RPMI8226 (cell line): ENCODE measurements around the gene YPEL3.

Experiments used
- DNase-seq: peaks from one replicate; pipeline ENCODE4 v3.0.0-alpha.2; 2015

YPEL3 gene

DNA sequence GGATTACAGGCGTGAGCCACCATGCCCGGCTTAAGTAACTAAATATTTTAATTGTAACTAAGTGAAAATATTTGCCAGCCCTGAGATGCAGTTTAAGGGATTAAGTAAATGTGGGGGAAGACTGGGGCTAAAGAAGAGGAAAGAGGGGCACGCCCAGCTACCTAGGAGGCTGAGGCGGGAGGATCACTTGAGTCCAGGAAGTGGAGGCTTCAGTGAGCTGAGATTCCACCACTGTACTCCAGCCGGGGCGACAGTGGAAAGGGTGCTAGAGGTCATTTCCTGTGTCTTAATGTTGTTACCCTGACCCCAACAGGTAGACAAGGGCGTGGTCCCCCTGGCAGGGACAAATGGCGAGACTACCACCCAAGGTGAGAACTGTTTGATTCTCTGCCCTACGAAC is 27.7 kb downstream of the YPEL3 start:
- no peak for DNase-seq

GRCh38 chr16:30067584-30067916 is 28.5 kb downstream of the YPEL3 start:
- DNase-seq, result no peak

DNA sequence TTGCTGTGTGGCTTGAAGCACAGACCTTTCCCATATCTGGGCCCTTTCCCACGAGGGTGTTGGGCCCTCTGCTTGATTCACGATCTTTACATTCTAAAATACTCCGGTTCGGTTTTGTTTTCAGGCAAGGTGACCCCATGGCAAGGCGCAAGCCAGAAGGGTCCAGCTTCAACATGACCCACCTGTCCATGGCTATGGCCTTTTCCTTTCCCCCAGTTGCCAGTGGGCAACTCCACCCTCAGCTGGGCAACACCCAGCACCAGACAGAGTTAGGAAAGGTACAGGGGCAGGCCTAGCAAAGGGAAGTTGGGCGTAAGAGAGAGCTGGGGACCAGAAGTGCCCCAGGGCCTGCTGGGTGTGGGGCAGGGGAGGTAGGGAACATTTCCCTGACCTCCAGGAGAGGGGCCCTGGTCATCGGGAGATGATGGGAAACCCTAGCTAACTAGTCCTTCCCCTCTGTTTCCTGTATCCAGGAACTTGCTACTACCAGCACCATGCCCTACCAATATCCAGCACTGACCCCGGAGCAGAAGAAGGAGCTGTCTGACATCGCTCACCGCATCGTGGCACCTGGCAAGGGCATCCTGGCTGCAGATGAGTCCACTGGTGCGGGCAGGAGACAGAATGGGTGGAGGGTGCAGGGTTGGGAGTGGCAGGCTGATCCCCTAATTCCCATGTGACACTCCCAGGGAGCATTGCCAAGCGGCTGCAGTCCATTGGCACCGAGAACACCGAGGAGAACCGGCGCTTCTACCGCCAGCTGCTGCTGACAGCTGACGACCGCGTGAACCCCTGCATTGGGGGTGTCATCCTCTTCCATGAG is 29.0 kb downstream of the YPEL3 start:
- DNase-seq, result no peak

DNA sequence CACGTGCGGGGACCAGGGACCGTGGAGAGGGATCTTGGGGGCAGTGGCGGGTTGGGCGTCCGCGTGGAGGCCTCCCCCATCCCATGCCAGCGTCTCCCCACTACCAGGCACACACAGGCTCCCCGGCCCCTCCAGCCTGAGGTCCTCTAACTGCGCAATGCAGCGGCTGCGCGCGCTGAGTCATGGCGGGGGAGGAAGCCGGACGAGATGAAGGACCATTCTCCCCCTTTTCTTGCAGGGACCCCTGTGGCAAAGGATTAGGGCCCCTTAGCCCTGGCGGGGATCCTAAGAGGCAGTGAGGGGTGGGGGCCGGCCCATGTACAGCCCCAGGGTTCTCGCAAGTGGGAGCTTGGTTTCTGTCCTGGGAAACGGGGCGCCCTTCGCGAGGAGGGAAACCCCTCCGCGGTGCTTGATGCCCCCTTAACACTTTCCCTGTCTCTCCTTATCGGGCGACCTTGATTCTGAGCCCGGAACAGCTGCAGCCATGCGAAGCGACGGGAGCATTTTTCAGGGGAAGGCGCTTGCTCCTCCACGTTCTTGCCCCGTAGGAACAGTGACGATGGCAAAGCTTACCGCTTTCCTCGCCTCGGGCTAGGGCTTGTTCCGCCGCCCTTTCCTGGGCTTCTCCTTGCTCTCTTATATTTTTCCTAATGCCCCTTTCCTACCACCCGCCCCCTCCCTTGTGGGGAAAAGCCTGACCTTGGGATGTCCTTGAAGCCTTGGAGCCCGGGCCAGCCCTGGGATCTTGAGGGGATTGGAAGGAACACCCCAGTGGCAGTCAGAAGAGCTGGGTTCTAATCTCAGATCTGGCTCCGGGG is 29.9 kb downstream of the YPEL3 start:
- peak; percentile 44 for DNase-seq

- peak; percentile 99 for DNase-seq
Observed at GRCh38 chr16:30065102-30065942, 30.7 kb downstream of the YPEL3 start, which contains the start of gene ALDOA. Gene ALDOA (plus strand): TSS chr16:30065760. CDS start chr16:30066898, 1,138 bp downstream.

DNA sequence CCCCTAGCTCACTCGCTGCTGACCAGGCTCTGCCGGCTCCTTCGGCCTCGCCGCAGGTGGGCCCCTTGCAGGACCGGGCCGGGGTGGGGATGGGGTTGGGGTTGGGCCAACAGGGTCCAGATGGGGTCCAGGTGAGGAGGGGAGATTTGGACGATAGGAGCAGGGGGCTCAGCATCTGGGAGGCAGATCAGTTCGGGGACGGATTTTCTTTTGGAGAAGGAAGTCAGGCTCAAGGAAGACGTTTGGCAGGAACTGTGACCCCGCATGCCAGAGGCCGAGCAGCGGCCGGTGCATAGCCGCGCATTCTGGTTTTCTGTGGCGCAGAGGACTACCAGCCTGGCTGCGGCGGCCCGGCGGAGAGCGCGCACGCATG is 31.3 kb downstream of the YPEL3 start:
- DNase-seq, result no peak

- peak; percentile 91 for DNase-seq
Observed at GRCh38 chr16:30063893-30064728, 31.9 kb downstream of the YPEL3 start.

GRCh38 chr16:30063278-30063892 is 32.6 kb downstream of the YPEL3 start:
- no peak for DNase-seq

- DNase-seq, result no peak
Observed at GRCh38 chr16:30060836-30061554, 35.0 kb downstream of the YPEL3 start.

DNA sequence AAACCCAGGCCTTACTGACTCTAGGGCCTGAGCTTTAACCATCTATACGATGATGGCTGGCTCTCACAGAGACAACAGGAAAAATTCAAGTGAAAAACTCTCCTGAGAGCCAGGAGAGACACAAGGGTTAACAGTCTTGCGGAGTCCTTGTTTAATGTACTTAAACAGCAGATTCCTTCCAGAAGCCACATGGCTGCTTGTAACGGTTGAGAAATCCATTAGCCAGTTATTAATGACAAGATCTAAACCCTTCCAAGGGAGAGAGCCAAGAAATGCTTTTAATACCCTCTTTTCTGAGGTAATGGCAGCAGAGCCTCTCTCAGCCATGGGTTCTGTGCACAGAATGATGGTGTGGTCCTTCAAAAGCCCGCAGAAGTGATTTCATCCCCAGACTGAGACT is 35.7 kb downstream of the YPEL3 start:
- DNase-seq, result no peak

DNA sequence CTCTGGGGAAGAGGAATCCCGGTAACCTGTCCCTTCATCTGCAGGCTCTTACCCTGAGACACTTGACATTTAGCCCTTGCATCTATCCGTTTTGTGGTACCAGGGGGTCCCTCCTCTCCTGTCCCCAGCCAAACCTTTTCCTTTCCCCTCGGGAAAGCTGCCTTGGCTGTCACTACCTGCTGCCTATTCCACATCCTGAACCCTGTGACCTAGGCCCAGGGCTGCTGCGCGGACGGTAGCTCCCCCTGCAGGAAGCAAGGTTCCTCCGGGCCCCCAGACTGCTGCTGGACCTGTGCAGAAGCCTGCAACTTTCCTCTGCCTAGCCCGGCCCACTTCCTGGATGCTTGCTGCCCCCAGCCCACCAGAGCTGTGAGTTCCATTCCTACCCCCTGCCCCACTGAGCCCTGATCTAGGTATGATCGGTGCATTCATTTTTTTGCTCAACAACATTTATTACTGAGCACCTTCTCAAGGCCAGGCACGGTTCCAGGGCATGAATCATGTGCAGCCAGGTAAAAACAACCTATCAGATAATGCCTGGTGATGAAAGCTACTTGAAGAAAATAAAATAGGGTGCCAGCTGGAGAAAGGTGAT is 41.0 kb downstream of the YPEL3 start:
- DNase-seq, result peak; percentile 73

DNA sequence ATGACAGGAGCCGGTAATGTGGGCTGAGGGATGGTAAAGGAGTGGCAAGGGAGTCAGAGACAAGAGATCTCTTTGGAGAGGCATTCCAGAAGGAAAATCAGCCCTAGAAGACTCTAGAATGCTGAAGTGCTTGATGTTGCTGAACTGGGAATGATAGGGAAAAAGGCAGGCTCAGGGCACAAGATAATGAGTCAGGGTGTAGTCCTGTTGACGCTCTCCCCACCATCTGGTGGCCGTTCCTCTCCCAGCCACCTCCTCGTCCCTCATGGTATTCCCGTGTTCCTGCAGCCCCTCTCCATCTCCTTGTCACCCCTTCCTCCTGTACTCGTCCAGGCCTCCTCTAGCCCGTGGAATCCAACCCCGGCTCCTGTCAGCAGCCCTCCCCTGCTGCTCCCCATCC is 41.6 kb downstream of the YPEL3 start:
- DNase-seq, result no peak

DNA sequence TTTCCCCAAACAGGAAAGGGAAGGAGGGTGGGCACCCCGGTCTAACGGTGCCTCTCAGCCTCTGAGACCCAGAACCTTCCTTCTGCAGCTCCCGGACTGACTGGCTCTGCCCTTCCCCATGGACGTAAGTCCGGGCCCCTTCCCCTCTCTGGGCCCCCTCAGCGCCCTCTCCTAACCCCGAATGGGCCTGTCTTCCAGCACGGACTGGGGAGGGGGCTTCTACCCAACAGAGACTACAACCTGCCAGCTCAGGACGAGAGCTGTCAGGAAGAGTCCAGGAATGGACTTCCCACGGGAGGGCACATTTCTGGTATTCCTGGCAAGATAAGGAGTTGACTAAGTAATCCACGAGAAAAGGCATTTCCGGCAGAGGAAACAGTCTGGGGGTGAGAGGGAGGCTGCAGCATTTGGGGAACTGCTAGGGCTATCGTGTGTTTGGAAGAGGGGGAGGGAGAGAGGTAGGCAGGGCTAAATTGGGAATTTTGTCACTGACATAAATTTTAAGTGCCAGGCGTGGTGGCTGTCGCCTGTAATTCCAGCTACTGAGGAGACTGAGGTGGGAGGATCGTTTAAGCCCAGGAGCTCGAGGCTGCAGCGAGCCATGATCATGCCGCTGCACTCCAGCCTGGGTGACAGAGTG is 42.5 kb downstream of the YPEL3 start:
- no peak for DNase-seq

DNA sequence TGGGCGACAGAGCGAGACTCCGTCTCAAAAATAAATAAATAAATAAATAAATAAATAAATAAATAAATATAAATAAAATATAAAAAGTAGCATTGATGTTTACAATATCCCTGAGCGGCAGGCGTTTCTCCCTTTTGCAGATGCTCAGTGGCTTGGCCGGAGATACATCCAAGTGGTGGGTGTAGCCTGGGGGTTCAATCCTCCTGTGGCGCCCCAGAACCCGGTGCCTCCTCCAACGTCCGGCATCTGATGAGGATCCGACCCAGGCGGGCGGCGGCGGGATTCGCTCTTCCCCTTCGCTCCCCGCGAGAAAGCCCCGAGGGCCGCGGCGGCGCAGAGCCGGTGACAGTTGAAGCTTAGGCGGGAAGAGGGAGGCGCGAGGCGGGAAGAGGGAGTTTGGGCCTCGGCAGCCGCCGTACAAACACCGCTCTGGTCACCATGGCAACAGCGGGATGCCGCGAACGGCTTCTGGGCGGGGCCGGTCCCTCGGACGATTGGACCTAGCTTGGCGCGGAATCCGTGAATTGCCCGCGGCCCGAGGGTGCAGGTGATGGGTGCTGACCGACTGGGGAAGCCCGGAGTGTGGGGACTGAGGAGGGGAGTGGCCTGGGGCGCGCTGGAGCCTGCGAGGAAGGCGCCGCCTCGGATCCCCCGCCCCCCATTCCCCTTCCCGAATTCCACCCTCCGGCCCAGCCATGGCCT is 43.2 kb downstream of the YPEL3 start:
- peak; percentile 95 for DNase-seq

- no peak for DNase-seq
Observed at GRCh38 chr16:30051518-30051917, 44.5 kb downstream of the YPEL3 start.

DNA sequence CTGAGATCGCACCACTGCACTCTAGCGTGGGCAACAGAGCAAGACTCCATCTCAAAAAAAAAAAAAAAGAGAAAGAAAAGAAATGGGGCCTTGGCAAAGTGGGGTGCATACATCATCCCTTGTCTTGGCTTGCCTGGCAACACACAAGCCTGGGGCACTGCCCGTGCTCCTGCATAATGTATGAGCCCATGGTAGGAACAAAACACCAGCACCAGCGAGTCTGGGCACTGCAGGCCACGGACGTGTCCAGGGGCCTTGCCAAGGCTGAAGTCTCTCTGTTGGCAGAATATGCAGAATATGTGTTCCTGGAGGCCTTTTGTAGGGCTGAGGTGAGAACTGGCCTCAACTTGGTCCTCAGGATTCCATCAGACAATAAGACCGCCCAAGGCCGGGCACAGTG is 46.1 kb downstream of the YPEL3 start:
- DNase-seq, result no peak

GRCh38 chr16:30046588-30046987 is 49.4 kb downstream of the YPEL3 start:
- DNase-seq, result no peak

GRCh38 chr16:30046178-30046577 is 49.8 kb downstream of the YPEL3 start:
- DNase-seq, result no peak
